Muscle layer of colon (tissue), 2 donors: ENCODE measurements around the gene ENPP3.

Source experiments
- H3K27ac ChIP-seq: one replicate; pipeline ENCODE4 v1.7.0; 2013; ENCODE audit warnings: low read depth, mild to moderate bottlenecking, low read length, moderate library complexity
- H3K27me3 ChIP-seq, 2 donors: one replicate each; pipeline ENCODE4 v1.7.0; 2013; ENCODE audit warnings: low read length in 2 of 2, mild to moderate bottlenecking in 2 of 2; ENCODE audit not compliant: insufficient read depth in 2 of 2, control insufficient read depth in 1 of 2
- H3K36me3 ChIP-seq: one replicate; pipeline ENCODE4 v1.7.0; 2013; ENCODE audit warnings: mild to moderate bottlenecking, low read length; ENCODE audit not compliant: insufficient read depth
- H3K4me1 ChIP-seq: one replicate; pipeline ENCODE4 v1.7.0; 2013; ENCODE audit warnings: mild to moderate bottlenecking, low read length; ENCODE audit not compliant: insufficient read depth
- H3K4me3 ChIP-seq, 2 donors: one replicate each; pipeline ENCODE4 v1.7.0; 2013; ENCODE audit warnings: low read length in 2 of 2, low read depth in 1 of 2, mild to moderate bottlenecking in 1 of 2, moderate library complexity in 1 of 2
- H3K9ac ChIP-seq: one replicate; pipeline ENCODE4 v1.7.0; 2013; ENCODE audit warnings: low read length
- H3K9me3 ChIP-seq: one replicate; pipeline ENCODE4 v1.7.0; 2013; ENCODE audit warnings: mild to moderate bottlenecking, low read length
- donor health status: abdominal sarcoma.
- donor health status: Adenocarcinoma of cecum.

Gene ENPP3

DNA sequence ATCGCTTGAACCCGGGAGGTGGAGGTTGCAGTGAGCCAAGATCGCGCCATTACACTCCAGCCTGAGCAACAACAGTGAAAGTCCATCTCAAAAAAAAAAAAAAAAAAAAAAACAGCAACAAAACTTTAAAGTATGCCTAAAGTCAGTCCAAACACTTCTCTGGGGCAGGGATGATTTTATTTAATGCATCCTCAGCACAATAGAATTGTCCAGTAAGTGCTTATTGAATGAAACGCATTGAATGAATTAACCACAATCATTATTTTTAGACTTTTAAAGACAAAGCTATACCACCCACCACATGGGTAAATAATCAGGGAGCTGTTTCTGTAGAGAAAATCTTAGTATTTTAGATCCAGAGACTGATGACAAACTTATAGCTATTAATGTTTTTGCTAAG, 90.4 kb downstream of the ENPP3 start:
- Histone ChIP-seq H3K27ac (no peak overlapping the region), H3K9ac (no peak overlapping the region), H3K36me3 (no peaks in the 10 kb centered on the region), H3K4me1 (no peaks in the 10 kb centered on the region), H3K27me3 (no peaks in the 10 kb centered on the region), H3K9me3 (no peaks in the 10 kb centered on the region), H3K4me3 (no peak overlapping the region)

DNA sequence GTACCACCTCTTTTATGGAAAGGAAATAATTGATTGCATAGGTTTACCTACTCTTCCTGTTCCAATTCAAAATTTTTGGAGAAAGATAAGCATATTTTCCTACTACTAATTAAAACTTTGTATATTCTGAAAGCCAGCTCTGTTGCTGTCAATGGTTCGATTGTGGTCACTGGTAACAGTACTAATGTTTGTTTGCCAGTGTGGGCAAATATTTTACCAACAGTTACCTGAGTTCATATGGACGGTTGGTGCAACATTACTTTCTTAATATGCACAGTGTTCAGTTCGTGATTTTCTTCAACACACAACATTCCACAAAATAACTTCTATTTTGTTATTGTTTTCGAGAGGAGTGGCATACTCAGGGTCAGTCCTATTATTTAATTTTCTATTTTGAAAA, 90.8 kb downstream of the ENPP3 start:
- Histone ChIP-seq H3K9me3 (no peaks in the 10 kb centered on the region), H3K27ac (no peak overlapping the region), H3K27me3 (no peaks in the 10 kb centered on the region)

DNA sequence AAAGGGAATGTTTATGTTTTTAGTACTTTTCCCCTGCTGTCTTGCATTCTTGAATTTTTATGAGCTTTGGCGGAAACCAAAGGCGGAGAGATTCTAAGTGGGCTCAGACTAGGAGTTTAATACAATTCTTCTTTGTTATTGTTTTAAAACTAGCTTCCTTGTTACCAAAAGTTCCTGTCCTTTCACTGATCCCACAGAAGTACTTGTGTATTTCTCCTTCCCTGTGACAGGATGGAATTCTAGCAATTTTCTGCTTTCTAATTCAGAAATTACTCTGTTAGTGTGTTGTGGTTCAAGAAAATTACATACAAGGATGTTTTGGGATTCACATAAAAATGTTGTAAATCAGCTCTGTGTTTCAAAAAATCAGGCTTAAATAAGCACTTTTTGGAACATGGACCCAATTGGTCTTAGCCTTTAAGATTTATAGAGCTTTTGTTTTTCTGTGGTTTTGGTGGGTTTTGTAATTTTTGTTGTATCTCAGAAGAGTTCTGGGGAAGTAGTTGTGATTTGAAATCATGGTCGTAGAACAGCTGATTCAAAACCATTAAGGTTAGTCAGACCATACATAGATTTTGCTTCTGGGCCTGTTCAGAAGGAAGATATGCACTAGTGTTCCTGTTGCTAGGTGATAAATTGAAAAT, 91.3 kb downstream of the ENPP3 start:
- H3K36me3 ChIP-seq = no peaks in the 10 kb centered on the region
- no peaks in the 10 kb centered on the region for H3K4me1 ChIP-seq
- H3K4me3 ChIP-seq = no peak overlapping the region
- no peak overlapping the region for H3K9ac ChIP-seq
- no peaks in the 10 kb centered on the region for H3K27me3 ChIP-seq
- H3K27ac ChIP-seq = no peak overlapping the region
- no peaks in the 10 kb centered on the region for H3K9me3 ChIP-seq

More for the DNA sequence above, 90.8 kb downstream of the ENPP3 start:
- H3K4me1 ChIP-seq = no peaks in the 10 kb centered on the region
- no peak overlapping the region for H3K4me3 ChIP-seq
- no peak overlapping the region for H3K9ac ChIP-seq
- H3K36me3 ChIP-seq = no peaks in the 10 kb centered on the region

DNA sequence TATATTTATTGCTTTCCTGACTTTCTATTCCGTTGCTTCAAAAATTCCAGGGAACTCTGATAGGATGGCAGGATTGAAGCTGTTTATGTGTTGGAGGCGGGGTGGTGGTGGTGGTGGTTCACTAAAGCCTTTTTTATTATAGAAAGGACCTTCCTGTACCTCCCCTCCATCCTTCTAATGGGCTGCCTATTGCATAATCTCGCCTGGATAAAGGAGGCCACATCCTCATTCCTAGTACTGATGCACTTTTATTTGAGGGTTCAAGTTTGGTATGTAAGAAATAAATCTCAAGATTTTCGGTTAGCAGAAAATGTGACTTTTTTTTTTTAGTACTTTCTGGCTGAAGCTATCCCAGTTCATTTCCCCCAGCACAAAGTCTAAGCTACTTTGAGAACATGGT, 92.4 kb downstream of the ENPP3 start:
- H3K27me3 ChIP-seq = no peaks in the 10 kb centered on the region
- H3K36me3 ChIP-seq = no peaks in the 10 kb centered on the region
- H3K9me3 ChIP-seq = no peaks in the 10 kb centered on the region
- no peak overlapping the region for H3K27ac ChIP-seq
- no peak overlapping the region for H3K4me3 ChIP-seq
- H3K9ac ChIP-seq = no peak overlapping the region
- no peaks in the 10 kb centered on the region for H3K4me1 ChIP-seq

DNA sequence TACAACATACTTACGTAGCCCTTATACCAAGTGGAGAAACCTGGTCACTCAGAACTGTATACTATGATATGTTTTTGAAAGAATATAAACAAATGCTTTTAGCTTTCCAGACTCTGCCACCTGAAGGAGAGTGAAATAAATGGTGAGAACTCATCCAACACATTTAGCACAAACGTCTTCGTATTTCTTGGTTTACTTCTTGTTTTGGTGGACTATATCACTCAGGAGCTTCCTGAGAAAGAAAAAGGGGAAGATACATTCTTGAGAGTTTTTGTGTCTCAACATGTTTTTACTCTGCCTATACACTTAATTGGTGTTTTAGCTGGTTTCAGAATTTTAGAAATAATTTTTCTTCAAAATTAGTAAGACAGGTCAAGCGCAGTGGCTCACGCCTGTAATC, 93.2 kb downstream of the ENPP3 start:
- no peaks in the 10 kb centered on the region for H3K36me3 ChIP-seq
- H3K9me3 ChIP-seq = no peaks in the 10 kb centered on the region
- no peaks in the 10 kb centered on the region for H3K27me3 ChIP-seq
- H3K9ac ChIP-seq = no peak overlapping the region
- no peaks in the 10 kb centered on the region for H3K4me1 ChIP-seq
- H3K4me3 ChIP-seq = no peak overlapping the region
- no peak overlapping the region for H3K27ac ChIP-seq

DNA sequence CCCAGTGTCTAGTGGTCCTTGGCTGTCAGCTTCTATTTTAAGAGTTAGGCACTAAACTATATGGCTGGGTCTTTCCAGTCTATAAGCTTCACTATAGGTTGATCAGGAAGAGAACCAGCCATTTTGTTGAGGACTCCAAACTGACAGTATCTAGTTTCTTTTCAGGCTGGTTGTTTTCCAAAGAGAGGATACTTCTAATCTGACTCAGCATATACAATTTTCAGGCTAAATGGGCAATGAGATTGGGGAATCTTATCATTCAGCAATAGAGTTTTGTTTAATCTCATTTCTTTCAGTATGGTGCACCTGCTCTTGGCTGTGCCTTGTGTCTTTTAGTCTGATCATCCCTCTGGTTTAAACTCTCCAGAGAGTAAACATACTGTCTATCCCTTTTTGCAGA, 94.1 kb downstream of the ENPP3 start:
- no peaks in the 10 kb centered on the region for H3K9me3 ChIP-seq
- no peak overlapping the region for H3K9ac ChIP-seq
- H3K27me3 ChIP-seq = no peaks in the 10 kb centered on the region
- no peaks in the 10 kb centered on the region for H3K4me1 ChIP-seq
- H3K4me3 ChIP-seq = no peak overlapping the region
- H3K27ac ChIP-seq = no peak overlapping the region
- H3K36me3 ChIP-seq = no peaks in the 10 kb centered on the region

DNA sequence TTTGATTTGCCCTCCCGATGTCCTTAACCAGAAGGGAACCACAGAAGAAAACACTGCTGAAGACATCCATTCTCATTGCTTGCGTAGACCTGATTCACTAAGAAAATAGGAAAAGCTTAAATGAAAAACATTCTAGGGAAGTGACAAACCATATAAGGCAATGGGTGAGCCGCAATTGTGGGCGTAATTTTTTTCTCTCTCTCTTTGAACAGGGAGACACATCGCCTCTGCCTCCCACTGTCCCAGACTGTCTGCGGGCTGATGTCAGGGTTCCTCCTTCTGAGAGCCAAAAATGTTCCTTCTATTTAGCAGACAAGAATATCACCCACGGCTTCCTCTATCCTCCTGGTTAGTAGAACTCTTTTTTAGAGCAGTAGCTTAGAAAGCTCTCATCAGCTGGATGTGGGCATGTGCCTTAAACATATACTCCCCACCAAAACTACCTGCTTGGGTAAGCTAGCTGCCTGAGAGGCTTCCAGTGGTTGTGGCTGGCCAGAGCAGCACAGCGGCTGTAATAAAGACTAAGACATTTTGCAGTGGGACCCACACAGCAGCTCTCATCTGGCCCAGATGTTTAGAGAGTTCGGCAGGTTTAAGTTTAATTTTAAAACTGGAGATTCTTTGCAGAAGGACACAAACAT, 96.4 kb downstream of the ENPP3 start:
- Histone ChIP-seq H3K27ac (no peak overlapping the region), H3K36me3 (no peaks in the 10 kb centered on the region), H3K9ac (no peak overlapping the region), H3K4me1 (no peaks in the 10 kb centered on the region), H3K9me3 (no peaks in the 10 kb centered on the region), H3K27me3 (no peaks in the 10 kb centered on the region), H3K4me3 (no peak overlapping the region)

DNA sequence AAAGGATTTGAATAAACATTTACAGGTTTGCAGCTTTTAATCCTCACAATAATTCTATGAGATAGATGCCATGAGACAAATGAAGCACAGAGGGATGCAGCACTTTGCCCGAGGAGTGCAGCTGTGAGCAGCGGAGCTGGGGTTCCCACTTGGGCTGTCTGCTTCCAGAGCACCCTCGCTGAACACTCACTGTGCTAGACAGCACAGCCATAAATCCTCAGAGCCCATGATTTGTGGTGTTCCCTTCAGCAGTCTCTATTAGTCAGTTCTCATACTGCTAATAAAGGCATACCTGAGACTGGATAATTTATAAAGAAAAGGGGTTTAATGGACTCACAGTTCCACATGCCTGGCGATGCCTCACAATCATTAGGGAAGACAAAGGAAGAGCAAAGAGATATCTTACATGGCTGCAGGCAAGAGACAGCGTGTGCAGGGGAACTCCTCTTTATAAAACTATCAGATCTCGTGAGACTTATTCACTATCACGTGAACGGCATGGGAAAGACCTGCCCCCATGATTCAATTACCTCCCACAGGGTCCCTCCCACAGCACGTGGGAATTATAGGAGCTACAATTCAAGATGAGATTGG, 99.0 kb downstream of the ENPP3 start:
- Histone ChIP-seq H3K27me3 (no peaks in the 10 kb centered on the region), H3K4me1 (no peaks in the 10 kb centered on the region), H3K9ac (no peak overlapping the region), H3K27ac (no peak overlapping the region), H3K9me3 (no peaks in the 10 kb centered on the region), H3K4me3 (no peak overlapping the region), H3K36me3 (no peaks in the 10 kb centered on the region)

DNA sequence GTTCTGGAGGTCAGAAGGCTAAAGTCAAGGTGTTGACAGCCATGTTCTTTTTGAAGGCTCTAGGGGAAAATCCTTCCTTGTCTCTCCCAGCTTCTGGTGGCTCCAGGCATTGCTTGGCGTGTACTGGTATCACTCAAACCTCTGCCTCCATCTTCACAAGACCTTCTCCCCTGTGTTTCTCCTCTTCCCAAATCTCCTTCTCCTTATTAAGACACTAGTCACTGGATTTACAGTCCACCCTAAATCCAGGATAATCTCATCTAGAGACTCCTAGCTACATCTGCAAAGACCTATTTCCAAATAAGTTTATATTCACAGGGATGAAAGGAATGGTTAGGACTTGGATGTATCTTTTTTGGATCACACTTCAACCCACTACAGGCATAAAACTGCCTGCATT, 99.7 kb downstream of the ENPP3 start:
- no peaks in the 10 kb centered on the region for H3K9me3 ChIP-seq
- H3K27me3 ChIP-seq = no peaks in the 10 kb centered on the region
- no peak overlapping the region for H3K9ac ChIP-seq
- H3K4me3 ChIP-seq = no peak overlapping the region
- H3K4me1 ChIP-seq = no peaks in the 10 kb centered on the region
- no peak overlapping the region for H3K27ac ChIP-seq
- H3K36me3 ChIP-seq = no peaks in the 10 kb centered on the region

DNA sequence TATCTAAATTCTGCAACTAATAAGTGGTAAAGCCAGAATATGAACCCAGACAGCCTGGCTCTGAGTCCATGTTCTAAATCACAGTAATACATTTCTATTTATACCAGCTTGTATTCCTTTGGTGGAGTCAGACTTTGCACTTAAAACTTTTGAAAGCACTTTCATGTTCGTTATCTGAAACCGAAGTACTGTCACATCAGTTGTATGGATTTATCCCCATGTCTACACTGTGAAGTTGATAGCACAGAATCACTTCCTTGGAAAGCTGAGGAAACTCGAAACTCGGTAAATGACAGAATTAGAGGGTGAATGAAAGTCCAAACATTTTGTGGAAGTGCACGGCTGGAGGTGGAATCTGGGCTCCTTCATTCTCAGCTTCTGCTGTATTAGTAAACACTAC, 102.0 kb downstream of the ENPP3 start:
- no peaks in the 10 kb centered on the region for H3K9me3 ChIP-seq
- H3K4me1 ChIP-seq = no peaks in the 10 kb centered on the region
- no peak overlapping the region for H3K27ac ChIP-seq
- no peak overlapping the region for H3K4me3 ChIP-seq
- H3K27me3 ChIP-seq = no peaks in the 10 kb centered on the region
- H3K36me3 ChIP-seq = no peaks in the 10 kb centered on the region
- no peak overlapping the region for H3K9ac ChIP-seq

DNA sequence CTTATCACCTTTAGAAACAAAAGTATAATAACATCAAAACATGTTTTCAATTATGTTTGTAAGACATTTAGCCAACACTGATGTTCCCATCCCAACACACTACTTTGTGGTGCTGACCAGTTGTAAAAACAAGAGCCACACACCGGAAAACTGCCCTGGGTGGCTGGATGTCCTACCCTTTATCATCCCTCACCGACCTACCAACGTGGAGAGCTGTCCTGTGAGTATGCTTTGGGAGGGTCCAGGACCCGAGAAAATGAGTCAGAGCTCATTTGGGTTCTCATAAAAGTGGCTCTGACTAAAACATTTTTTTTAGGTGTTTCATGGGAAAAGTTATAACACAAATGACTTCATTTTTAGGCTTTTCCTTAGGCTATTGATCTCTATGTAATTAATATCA, 103.1 kb downstream of the ENPP3 start:
- Histone ChIP-seq H3K4me1 (no peaks in the 10 kb centered on the region), H3K36me3 (no peaks in the 10 kb centered on the region), H3K9me3 (no peaks in the 10 kb centered on the region), H3K27me3 (no peaks in the 10 kb centered on the region), H3K9ac (no peak overlapping the region), H3K4me3 (no peak overlapping the region), H3K27ac (no peak overlapping the region)
